DOHH2 (cell line): ENCODE measurements around the gene UBE2B.

Experiments
- H3F3A ChIP-seq: fragments of 200-600 bp; sonication (generic), shearing (Covaris generic); 2 replicates; pipeline ENCODE4 v1.6.0; 2016; ENCODE audit warnings: antibody characterized with exemption, mild to moderate bottlenecking; ENCODE audit not compliant: control insufficient read depth, insufficient read depth
- H3K27ac ChIP-seq: fragments of 200-600 bp; sonication (generic); 2 replicates; pipeline ENCODE4 v1.5.1; 2014; ENCODE audit warnings: low read depth, mild to moderate bottlenecking, low read length, moderate library complexity
- H3K27me3 ChIP-seq: fragments of 200-600 bp; sonication (generic); 2 replicates; pipeline ENCODE4 v1.6.1; 2014; ENCODE audit warnings: mild to moderate bottlenecking, low read length, mixed read lengths; ENCODE audit not compliant: control insufficient read depth
- H3K36me3 ChIP-seq: fragments of 200-600 bp; sonication (generic); 2 replicates; pipeline ENCODE4 v1.6.1; 2014; ENCODE audit warnings: mild to moderate bottlenecking, low read length, moderate library complexity, mixed read lengths; ENCODE audit not compliant: control insufficient read depth
- H3K4me1 ChIP-seq: fragments of 200-600 bp; sonication (generic); 2 replicates; pipeline ENCODE4 v1.6.1; 2014; ENCODE audit warnings: mild to moderate bottlenecking, low read length, mixed read lengths; ENCODE audit not compliant: control insufficient read depth
- H3K4me2 ChIP-seq: fragments of 200-600 bp; sonication (generic); 2 replicates; pipeline ENCODE4 v1.6.0; 2014; ENCODE audit warnings: mild to moderate bottlenecking, low read length, moderate library complexity
- H3K4me3 ChIP-seq: fragments of 200-600 bp; sonication (generic); 2 replicates; pipeline ENCODE4 v1.5.1; 2014; ENCODE audit warnings: mild to moderate bottlenecking, low read length, mixed read lengths
- H3K79me2 ChIP-seq: fragments of 200-600 bp; sonication (generic); 2 replicates; pipeline ENCODE4 v1.6.1; 2014; ENCODE audit warnings: mild to moderate bottlenecking, low read length, mixed read lengths; ENCODE audit not compliant: control insufficient read depth
- H3K9me2 ChIP-seq: fragments of 200-600 bp; sonication (generic); replicated peaks from 2 replicates; pipeline ENCODE4 v1.6.1; 2014; ENCODE audit warnings: mild to moderate bottlenecking, low read length, mixed read lengths; ENCODE audit not compliant: control insufficient read depth
- H3K9me3 ChIP-seq: fragments of 200-600 bp; sonication (generic); 2 replicates; pipeline ENCODE4 v1.6.1; 2014; ENCODE audit warnings: antibody characterized with exemption, low read length, mixed read lengths; ENCODE audit not compliant: control insufficient read depth, insufficient read depth
- H4K20me1 ChIP-seq: fragments of 200-600 bp; sonication (generic); 2 replicates; pipeline ENCODE4 v1.6.0; 2014; ENCODE audit warnings: low read depth, mild to moderate bottlenecking, antibody characterized with exemption, low read length, moderate library complexity; ENCODE audit not compliant: control insufficient read depth, insufficient read depth
- EZH2phosphoT487 ChIP-seq: fragments of 200-600 bp; sonication (generic); IDR thresholded peaks from 2 replicates; pipeline ENCODE4 v1.6.1; 2017; ENCODE audit warnings: borderline replicate concordance, mild to moderate bottlenecking, antibody characterized with exemption, low read length, moderate library complexity, mixed read lengths
- TF ChIP-seq, protein P1 (sequence below): fragments of 200-600 bp; sonication (generic); IDR thresholded peaks from one replicate; pipeline ENCODE4 v1.5.1; 2014; ENCODE audit warnings: antibody characterized with exemption, mild to moderate bottlenecking, low read depth, low read length; ENCODE audit not compliant: poor library complexity, severe bottlenecking

Gene UBE2B

DNA sequence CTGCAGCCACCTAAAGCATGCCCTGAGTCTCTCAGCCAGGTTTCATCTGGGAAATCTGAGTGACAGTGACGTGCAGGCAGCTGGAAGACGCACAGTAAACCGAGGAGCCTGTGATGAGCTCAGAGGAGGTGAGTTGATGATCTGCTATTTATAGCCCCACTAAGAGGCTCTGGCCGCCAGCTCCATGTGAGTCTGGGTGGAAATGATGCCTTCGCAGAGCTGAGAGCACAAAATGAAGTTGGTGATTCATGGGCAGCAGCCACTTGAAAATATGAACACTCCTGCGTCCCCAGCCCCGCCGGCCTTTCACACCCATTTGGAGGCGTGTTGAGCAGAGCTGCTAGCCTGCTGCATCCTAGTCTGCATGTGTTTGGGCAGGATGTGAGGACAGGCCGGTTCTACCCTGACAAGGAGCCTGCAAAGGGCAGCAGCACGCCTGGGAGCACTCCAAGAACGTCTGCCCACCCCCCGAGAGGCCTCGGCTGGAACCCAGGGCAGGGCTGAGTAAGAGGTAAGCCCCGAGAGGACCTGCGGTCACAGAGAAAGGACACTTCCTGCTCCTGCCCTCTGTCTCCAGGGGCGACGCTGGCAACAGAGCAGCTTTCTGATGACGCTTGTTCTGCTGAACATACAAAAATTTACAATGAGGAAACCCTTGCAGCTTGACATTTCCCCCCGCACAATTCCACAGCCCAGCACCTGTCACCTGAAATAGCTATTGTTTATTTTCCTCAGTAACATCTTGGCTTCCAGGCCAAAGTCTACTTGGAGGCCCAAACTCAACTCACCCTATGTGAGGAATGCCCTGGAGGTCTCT lies 65.4 kb downstream of the UBE2B start:
- Histone ChIP-seq H3F3A (no peaks in the 10 kb centered on the region), H3K4me2 (peak overlapping the region; percentile 10; the same call in 1 of the 2 replicates), H3K9me2 (no peaks in the 10 kb centered on the region), H3K79me2 (no peaks in the 10 kb centered on the region), H3K4me3 (no peak overlapping the region), H4K20me1 (no peaks in the 10 kb centered on the region), H3K9me3 (no peaks in the 10 kb centered on the region), H3K4me1 (peaks cover 17% of the 10 kb centered on the region), H3K36me3 (no peaks in the 10 kb centered on the region), H3K27ac (no peak overlapping the region), H3K27me3 (no peaks in the 10 kb centered on the region)
- no peak for TF ChIP-seq EZH2phosphoT487
- TF ChIP-seq, protein P1, sequence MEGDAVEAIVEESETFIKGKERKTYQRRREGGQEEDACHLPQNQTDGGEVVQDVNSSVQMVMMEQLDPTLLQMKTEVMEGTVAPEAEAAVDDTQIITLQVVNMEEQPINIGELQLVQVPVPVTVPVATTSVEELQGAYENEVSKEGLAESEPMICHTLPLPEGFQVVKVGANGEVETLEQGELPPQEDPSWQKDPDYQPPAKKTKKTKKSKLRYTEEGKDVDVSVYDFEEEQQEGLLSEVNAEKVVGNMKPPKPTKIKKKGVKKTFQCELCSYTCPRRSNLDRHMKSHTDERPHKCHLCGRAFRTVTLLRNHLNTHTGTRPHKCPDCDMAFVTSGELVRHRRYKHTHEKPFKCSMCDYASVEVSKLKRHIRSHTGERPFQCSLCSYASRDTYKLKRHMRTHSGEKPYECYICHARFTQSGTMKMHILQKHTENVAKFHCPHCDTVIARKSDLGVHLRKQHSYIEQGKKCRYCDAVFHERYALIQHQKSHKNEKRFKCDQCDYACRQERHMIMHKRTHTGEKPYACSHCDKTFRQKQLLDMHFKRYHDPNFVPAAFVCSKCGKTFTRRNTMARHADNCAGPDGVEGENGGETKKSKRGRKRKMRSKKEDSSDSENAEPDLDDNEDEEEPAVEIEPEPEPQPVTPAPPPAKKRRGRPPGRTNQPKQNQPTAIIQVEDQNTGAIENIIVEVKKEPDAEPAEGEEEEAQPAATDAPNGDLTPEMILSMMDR, result no peak

DNA sequence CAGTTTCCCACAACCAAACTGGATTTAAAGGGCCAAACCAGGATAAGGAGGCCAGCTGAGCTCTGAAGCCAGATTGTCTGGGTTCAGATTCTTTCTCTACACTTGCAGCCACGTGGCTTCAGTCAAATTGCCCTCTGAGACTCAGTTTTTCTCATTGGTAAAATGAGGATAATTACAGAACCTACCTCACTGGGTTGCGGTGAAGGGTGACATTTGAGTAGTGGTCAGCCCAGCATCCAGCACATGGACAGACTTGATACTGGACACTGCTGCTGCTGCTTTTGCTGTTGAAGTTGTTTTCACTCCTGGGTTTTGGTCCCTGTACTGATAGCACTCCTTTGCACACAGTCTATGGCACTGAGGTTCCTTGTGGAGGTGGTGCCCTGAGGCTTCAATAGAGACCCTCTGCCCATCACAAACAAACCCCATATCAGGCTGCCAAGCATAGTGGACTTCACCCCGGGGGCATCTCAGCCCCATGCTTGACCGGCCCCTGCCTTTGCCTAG lies 66.0 kb downstream of the UBE2B start:
- Histone ChIP-seq H3K27ac (no peak overlapping the region), H3K27me3 (no peaks in the 10 kb centered on the region), H3K9me2 (no peaks in the 10 kb centered on the region), H3K4me3 (no peak overlapping the region), H3K9me3 (no peaks in the 10 kb centered on the region), H4K20me1 (no peaks in the 10 kb centered on the region), H3F3A (no peaks in the 10 kb centered on the region), H3K4me2 (no peak overlapping the region), H3K79me2 (no peaks in the 10 kb centered on the region), H3K36me3 (no peaks in the 10 kb centered on the region), H3K4me1 (peaks cover 17% of the 10 kb centered on the region)
- TF ChIP-seq, protein P1, result no peak
- TF ChIP-seq EZH2phosphoT487, result no peak

DNA sequence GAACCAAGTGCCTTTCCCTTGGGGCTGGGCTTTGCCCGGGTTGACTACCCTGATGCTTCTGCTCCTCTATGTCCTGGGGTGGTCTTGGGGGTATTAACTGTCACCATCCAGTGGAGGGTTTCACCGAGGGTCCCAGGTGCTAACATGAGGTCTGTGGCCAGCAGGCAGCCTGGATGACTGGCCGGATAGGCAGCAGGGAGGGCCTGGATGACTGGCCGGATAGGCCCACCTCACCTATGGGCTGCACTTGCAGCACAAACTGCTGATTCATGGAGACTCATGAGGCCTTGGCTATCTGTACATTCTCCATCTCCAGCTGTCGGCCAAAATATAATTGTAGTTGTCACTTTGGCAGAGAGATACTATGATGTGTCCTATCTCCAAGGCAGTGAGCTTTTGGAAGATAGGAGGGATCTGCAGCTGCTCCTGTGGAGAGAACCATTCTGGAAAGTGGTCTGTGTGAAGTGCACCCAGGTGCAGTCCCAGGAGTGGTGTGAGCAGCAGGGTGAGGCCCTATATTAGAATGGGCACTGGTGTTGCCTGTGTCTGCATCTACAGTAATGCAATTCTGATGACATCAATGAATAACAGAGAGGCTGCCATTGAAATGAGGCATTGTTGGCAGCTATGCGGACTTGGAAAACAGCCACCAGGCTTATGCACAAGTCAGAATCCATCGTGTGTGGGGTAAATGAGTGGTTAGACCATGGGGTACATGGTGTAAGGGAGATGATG lies 66.6 kb downstream of the UBE2B start:
- no peak for TF ChIP-seq EZH2phosphoT487
- TF ChIP-seq, protein P1, result no peak
- Histone ChIP-seq H3K27me3 (no peaks in the 10 kb centered on the region), H3K27ac (no peak overlapping the region), H3K36me3 (no peaks in the 10 kb centered on the region), H3K9me2 (no peaks in the 10 kb centered on the region), H3F3A (no peaks in the 10 kb centered on the region), H3K4me2 (no peak overlapping the region), H3K4me1 (peaks cover 17% of the 10 kb centered on the region), H3K9me3 (no peaks in the 10 kb centered on the region), H4K20me1 (no peaks in the 10 kb centered on the region), H3K4me3 (no peak overlapping the region), H3K79me2 (no peaks in the 10 kb centered on the region)
